ENCODE results near the gene MPRIP.

The MPRIP gene

DNA sequence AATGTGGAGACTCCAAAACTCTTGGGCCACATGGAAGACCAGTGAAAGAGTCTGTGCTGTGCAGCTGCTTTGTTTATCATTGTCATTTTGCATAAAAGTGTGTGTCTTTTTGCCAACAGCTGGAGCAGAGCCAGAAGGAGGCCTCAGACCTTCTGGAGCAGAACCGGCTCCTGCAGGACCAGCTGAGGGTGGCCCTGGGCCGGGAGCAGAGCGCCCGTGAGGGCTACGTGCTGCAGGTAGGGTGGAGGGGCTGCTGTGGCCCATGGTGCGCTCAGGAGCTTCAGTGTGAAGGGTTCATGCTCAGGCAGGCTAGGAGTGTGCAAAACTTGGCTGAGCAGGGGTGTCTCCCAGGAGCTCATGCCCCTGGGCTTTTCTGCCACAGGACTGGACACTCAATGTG is 118.9 kb downstream of the MPRIP start:
- no peak for DNase-seq (ENCODE audit: low read depth)
- TF ChIP-seq, protein P1, sequence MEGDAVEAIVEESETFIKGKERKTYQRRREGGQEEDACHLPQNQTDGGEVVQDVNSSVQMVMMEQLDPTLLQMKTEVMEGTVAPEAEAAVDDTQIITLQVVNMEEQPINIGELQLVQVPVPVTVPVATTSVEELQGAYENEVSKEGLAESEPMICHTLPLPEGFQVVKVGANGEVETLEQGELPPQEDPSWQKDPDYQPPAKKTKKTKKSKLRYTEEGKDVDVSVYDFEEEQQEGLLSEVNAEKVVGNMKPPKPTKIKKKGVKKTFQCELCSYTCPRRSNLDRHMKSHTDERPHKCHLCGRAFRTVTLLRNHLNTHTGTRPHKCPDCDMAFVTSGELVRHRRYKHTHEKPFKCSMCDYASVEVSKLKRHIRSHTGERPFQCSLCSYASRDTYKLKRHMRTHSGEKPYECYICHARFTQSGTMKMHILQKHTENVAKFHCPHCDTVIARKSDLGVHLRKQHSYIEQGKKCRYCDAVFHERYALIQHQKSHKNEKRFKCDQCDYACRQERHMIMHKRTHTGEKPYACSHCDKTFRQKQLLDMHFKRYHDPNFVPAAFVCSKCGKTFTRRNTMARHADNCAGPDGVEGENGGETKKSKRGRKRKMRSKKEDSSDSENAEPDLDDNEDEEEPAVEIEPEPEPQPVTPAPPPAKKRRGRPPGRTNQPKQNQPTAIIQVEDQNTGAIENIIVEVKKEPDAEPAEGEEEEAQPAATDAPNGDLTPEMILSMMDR (conservative IDR thresholded peaks at IDR 0.05; ENCODE audit: control insufficient read depth, insufficient read depth, low read depth, low read length): no peak
- H3K4me3 ChIP-seq (ENCODE audit: control insufficient read depth, low read depth, low read length): no peak overlapping the region

DNA sequence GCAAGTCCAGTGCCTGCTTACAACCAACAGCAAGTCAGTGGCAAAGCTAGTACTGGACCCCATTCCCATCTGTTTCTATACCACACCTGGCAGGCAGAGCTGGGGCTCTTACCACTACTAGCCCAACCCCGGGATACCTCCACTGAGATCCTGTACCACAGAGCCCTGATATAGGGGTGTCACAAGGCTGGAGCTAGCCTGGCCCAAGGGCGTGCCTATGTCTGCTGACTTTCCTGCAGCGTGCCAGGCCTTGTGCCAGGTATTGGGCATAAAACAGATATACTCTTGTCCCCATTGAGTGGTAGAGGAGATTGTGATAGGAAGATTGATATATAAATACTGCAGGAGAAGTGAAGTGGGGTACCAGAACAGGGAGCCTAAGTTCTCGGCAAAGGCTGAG is 119.5 kb downstream of the MPRIP start:
- no peak overlapping the region for H3K4me3 ChIP-seq (ENCODE audit: control insufficient read depth, low read depth, low read length)
- no peak for DNase-seq (ENCODE audit: low read depth)
- TF ChIP-seq, protein P1 (conservative IDR thresholded peaks at IDR 0.05; ENCODE audit: control insufficient read depth, insufficient read depth, low read depth, low read length): no peak

DNA sequence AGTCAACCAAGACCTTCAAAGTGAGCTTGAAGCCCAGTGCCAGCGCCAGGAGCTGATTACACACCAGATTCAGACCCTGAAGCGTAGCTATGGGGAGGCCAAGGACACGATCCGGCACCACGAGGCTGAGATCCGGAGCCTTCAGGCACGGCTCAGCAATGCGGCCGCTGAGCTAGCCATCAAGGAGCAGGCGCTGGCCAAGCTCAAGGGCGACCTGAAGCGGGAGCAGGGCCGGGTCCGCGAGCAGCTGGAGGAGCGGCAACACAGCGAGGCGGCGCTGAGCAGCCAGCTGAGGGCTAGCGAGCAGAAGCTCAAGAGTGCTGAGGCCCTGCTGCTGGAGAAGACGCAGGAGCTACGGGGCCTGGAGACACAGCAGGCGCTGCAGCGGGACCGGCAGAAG is 121.9 kb downstream of the MPRIP start:
- DNase-seq (ENCODE audit: low read depth): no peak
- no peak overlapping the region for H3K4me3 ChIP-seq (ENCODE audit: control insufficient read depth, low read depth, low read length)
- TF ChIP-seq, protein P1 (conservative IDR thresholded peaks at IDR 0.05; ENCODE audit: control insufficient read depth, insufficient read depth, low read depth, low read length): no peak

DNA sequence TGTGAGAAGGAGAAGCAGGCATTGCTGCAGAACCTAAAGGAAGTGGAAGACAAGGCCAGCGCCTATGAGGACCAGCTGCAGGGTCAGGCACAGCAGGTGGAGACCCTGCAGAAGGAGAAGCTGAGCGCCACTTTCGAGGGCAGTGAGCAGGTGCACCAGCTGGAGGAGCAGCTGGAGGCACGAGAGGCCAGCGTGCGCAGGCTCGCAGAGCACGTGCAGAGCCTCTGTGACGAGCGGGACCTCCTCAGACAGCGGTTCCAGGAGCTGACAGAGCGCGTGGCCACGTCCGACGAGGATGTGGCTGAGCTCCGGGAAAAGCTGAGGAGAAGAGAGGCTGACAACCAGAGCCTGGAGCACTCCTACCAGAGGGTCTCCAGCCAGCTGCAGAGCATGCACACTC is 122.4 kb downstream of the MPRIP start:
- no peak overlapping the region for H3K4me3 ChIP-seq (ENCODE audit: control insufficient read depth, low read depth, low read length)
- TF ChIP-seq, protein P1 (conservative IDR thresholded peaks at IDR 0.05; ENCODE audit: control insufficient read depth, insufficient read depth, low read depth, low read length): no peak
- no peak for DNase-seq (ENCODE audit: low read depth)

DNA sequence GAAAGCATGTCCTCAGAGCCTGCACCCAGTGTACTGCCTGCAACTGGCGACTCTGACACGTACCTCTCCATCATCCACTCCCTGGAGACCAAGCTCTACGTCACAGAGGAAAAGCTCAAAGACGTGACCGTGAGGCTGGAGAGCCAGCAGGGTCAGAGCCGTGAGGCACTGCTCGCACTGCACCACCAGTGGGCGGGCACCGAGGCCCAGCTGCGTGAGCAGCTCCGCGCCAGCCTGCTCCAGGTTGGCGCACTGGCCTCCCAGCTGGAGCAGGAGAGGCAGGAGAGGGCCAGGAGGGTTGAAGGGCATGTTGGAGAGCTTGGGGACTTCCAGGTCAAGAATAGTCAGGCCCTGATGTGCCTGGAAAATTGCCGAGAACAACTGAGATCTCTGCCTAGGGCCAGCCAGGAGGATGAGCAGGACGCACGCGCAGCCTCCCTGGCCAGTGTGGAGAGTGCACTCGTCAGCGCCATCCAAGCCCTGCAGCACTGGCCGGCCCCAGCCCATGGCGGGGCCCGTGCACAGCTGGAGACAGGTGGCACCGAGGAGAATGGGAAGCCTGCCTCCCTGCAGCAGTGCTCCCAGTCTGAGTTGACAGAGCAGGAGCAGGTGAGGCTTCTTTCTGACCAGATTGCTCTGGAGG is 123.5 kb downstream of the MPRIP start:
- TF ChIP-seq, protein P1 (conservative IDR thresholded peaks at IDR 0.05; ENCODE audit: control insufficient read depth, insufficient read depth, low read depth, low read length): no peak
- DNase-seq (ENCODE audit: low read depth): no peak
- H3K4me3 ChIP-seq (ENCODE audit: control insufficient read depth, low read depth, low read length): no peak overlapping the region

- H3K4me3 ChIP-seq (ENCODE audit: control insufficient read depth, low read depth, low read length): no peak overlapping the region
- TF ChIP-seq, protein P1 (conservative IDR thresholded peaks at IDR 0.05; ENCODE audit: control insufficient read depth, insufficient read depth, low read depth, low read length): no peak
- no peak for DNase-seq (ENCODE audit: low read depth)
Measured at GRCh38 chr17:17166446-17166845, 124.2 kb downstream of the MPRIP start.

DNA sequence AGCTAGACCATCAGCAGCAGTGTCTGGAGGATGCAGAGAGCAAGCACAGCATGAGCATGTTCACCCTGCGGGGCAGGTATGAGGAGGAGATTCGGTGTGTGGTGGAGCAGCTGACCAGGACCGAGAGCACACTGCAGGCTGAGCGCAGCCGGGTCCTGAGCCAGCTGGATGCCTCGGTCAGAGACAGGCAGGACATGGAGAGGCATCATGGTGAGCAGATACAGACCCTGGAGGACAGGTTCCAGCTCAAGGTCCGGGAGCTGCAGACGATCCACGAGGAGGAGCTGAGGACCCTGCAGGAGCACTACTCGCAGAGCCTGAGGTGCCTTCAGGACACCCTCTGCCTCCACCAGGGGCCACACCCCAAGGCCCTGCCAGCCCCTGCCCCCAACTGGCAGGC is 125.1 kb downstream of the MPRIP start:
- no peak overlapping the region for H3K4me3 ChIP-seq (ENCODE audit: control insufficient read depth, low read depth, low read length)
- TF ChIP-seq, protein P1 (conservative IDR thresholded peaks at IDR 0.05; ENCODE audit: control insufficient read depth, insufficient read depth, low read depth, low read length): no peak
- DNase-seq (ENCODE audit: low read depth): no peak
